HepG2 (cell line): ENCODE data around the gene QRFP. TPM values are rescaled to one million over a fixed set of nuclear protein-coding genes. Genes with fewer than 3 reads are reported as not detected.
A peak's percentile ranks its signal among the peaks of the same experiment; 100 is the strongest.

Source experiments
- ATAC-seq: fragments of 200-7000 bp; cut with Tn5 transposase; 3 replicates; pipeline ENCODE4 v1.9.1; 2020; ENCODE audit warnings: mild to moderate bottlenecking, moderate library complexity
- BruUV-seq: library from RNA; stranded (reverse); fragments of 400-500 nt; replicated peaks from 2 replicates; lab custom pipeline; 2021; lab: Mats Ljungman, UMichigan
- CTCF ChIA-PET: fragments of 300-600 bp; formaldehyde crosslinking; extraction: SDS; loops from one replicate; lab custom pipeline; 2021; ENCODE audit warnings: low total read pairs, inconsistent platforms, low intra/inter-chr PET ratio; lab: Yijun Ruan, JAX
- POLR2A ChIA-PET: fragments of 350-600 bp; sonication (Branson Sonifier 250); formaldehyde crosslinking; loops from one replicate; lab custom pipeline; 2020; ENCODE audit warnings: antibody characterized with exemption, inconsistent platforms; lab: Yijun Ruan, JAX
- DNase-seq: peaks from one replicate; pipeline ENCODE4 v3.0.0-alpha.2; 2015; ENCODE audit warnings: low spot score
- FAIRE-seq: peaks from 3 replicates; lab custom pipeline; 2011; peaks lifted over from hg19 to GRCh38; lab: Jason Lieb, UNC
- H2AFZ ChIP-seq: one replicate; pipeline ENCODE4 v1.6.1; 2011; ENCODE audit warnings: low read length, inconsistent platforms
- H3K27ac ChIP-seq: fragments of 300-600 bp; 3 replicates; pipeline ENCODE4 v1.8.0; 2011; ENCODE audit warnings: mixed run types, mild to moderate bottlenecking, mixed read lengths, low read length, inconsistent platforms; ENCODE audit not compliant: insufficient read depth; ENCODE audit errors: extremely low read length
- H3K27me3 ChIP-seq, 2 experiments: fragments of 200-600 bp in 1 of 2; 2 replicates in 1 of 2; 3 replicates in 1 of 2; pipeline versions ENCODE4 v1.6.0 to v1.8.0; 2011; ENCODE audit warnings: low read length in 2 of 2, mild to moderate bottlenecking in 2 of 2, moderate library complexity in 2 of 2, inconsistent platforms in 1 of 2; ENCODE audit not compliant: insufficient read depth in 2 of 2, control insufficient read depth in 1 of 2
- H3K36me3 ChIP-seq, 2 experiments: fragments of 200-600 bp in 1 of 2; replicated peaks in 1 of 2; 2 replicates in 1 of 2; 3 replicates in 1 of 2; pipeline versions ENCODE4 v1.5.1 to v1.8.0; 2011; ENCODE audit warnings: low read length in 2 of 2, inconsistent platforms in 1 of 2; ENCODE audit not compliant: insufficient read depth in 2 of 2, control insufficient read depth in 1 of 2
- H3K4me1 ChIP-seq: 2 replicates; pipeline ENCODE4 v1.5.1; 2012; ENCODE audit warnings: low read length, inconsistent platforms; ENCODE audit not compliant: insufficient read depth
- H3K4me2 ChIP-seq: 2 replicates; pipeline ENCODE4 v1.6.0; 2011; ENCODE audit warnings: low read depth, low read length, inconsistent platforms
- H3K4me3 ChIP-seq, 3 experiments: fragments of 200-600 bp in 1 of 3; sonication (generic), shearing (Covaris generic) in 1 of 3; replicated peaks in 1 of 3; 2 replicates each; pipeline ENCODE4 v1.5.1; 2011 to 2016; ENCODE audit warnings: low read length in 3 of 3, inconsistent platforms in 2 of 3, low read depth in 2 of 3, mild to moderate bottlenecking in 2 of 3, control low read depth in 1 of 3, mixed read lengths in 1 of 3; ENCODE audit not compliant: insufficient read depth in 1 of 3
- H3K79me2 ChIP-seq: one replicate; pipeline ENCODE4 v1.6.1; 2011; ENCODE audit warnings: low read length, inconsistent platforms; ENCODE audit not compliant: insufficient read depth
- H3K9ac ChIP-seq: 2 replicates; pipeline ENCODE4 v1.6.0; 2011; ENCODE audit warnings: mild to moderate bottlenecking, low read depth, low read length, inconsistent platforms; ENCODE audit not compliant: insufficient read depth
- H3K9me3 ChIP-seq: 2 replicates; pipeline ENCODE4 v1.5.1; 2012; ENCODE audit warnings: mild to moderate bottlenecking, low read length
- H4K20me1 ChIP-seq: 2 replicates; pipeline ENCODE4 v1.6.0; 2011; ENCODE audit warnings: inconsistent platforms, mild to moderate bottlenecking, low read length, moderate library complexity; ENCODE audit not compliant: insufficient read depth
- CCDC6 ChIP-seq: sonication (generic); formaldehyde crosslinking; IDR thresholded peaks from 2 replicates; pipeline ENCODE4 v1.8.1; 2022; ENCODE audit warnings: mild to moderate bottlenecking, missing genetic modification reagents, moderate library complexity
- FOXO4 ChIP-seq: sonication (generic); formaldehyde crosslinking; conservative IDR thresholded peaks from 2 replicates; pipeline ENCODE4 v1.8.1; 2023; ENCODE audit warnings: missing genetic modification reagents
- MAFF ChIP-seq: IDR thresholded peaks from 2 replicates; pipeline ENCODE4 v1.6.1; 2011; ENCODE audit warnings: low read depth, low read length, improper control_type of control experiment
- MTA3 ChIP-seq: sonication (generic); formaldehyde crosslinking; IDR thresholded peaks from 2 replicates; pipeline ENCODE4 v1.4.0; 2020; ENCODE audit warnings: missing genetic modification reagents
- NR1H2 ChIP-seq: sonication (generic); formaldehyde crosslinking; IDR thresholded peaks from 2 replicates; pipeline ENCODE4 v1.8.1; 2022; ENCODE audit warnings: low read depth, missing genetic modification reagents, borderline replicate concordance
- POGK ChIP-seq: sonication (generic); formaldehyde crosslinking; conservative IDR thresholded peaks from 2 replicates; pipeline ENCODE4 v1.8.0; 2022; ENCODE audit warnings: mild to moderate bottlenecking, moderate library complexity, missing genetic modification reagents
- POLR2G ChIP-seq: fragments of 200-400 bp; formaldehyde crosslinking; IDR thresholded peaks from 2 replicates; pipeline ENCODE4 v1.6.1; 2018; ENCODE audit warnings: mild to moderate bottlenecking, low read depth, low read length, moderate library complexity
- RXRB ChIP-seq: IDR thresholded peaks from 2 replicates; pipeline ENCODE4 v1.6.1; 2016; ENCODE audit warnings: borderline replicate concordance, missing genetic modification reagents, missing compliant biosample characterization
- SP2 ChIP-seq: sonication (generic); formaldehyde crosslinking; IDR thresholded peaks from 2 replicates; pipeline ENCODE4 v1.5.1; 2020; ENCODE audit warnings: mild to moderate bottlenecking, missing genetic modification reagents
- STAT5B ChIP-seq: sonication (generic); formaldehyde crosslinking; IDR thresholded peaks from 2 replicates; pipeline ENCODE4 v1.4.0; 2020; ENCODE audit warnings: missing genetic modification reagents
- TAF15 ChIP-seq: fragments of 200-400 bp; formaldehyde crosslinking; IDR thresholded peaks from one replicate; pipeline ENCODE4 v1.6.1; 2018; ENCODE audit warnings: mild to moderate bottlenecking, low read depth, low read length; ENCODE audit not compliant: poor library complexity, severe bottlenecking
- ZKSCAN5 ChIP-seq: sonication (generic); formaldehyde crosslinking; IDR thresholded peaks from 2 replicates; pipeline ENCODE4 v1.5.1; 2020; ENCODE audit warnings: mild to moderate bottlenecking, missing genetic modification reagents
- ZMYM2 ChIP-seq: sonication (generic); formaldehyde crosslinking; IDR thresholded peaks from 2 replicates; pipeline ENCODE4 v1.8.0; 2022; ENCODE audit warnings: mild to moderate bottlenecking, missing genetic modification reagents
- ZMYM4 ChIP-seq: sonication (generic); formaldehyde crosslinking; IDR thresholded peaks from 2 replicates; pipeline ENCODE4 v1.8.1; 2023; ENCODE audit warnings: mild to moderate bottlenecking, missing genetic modification reagents
- ZNF263 ChIP-seq: sonication (generic); formaldehyde crosslinking; IDR thresholded peaks from 2 replicates; pipeline ENCODE4 v1.4.0; 2020; ENCODE audit warnings: missing genetic modification reagents
- ZNF792 ChIP-seq: IDR thresholded peaks from 2 replicates; pipeline ENCODE4 v1.6.1; 2016
- ZSCAN12 ChIP-seq: sonication (generic); formaldehyde crosslinking; IDR thresholded peaks from 2 replicates; pipeline ENCODE4 v1.9.0; 2021; ENCODE audit warnings: mild to moderate bottlenecking, missing genetic modification reagents
- WGBS: methylation state at CpG from one replicate; pipeline ENCODE4 v1.1.6; 2017; ENCODE audit warnings: low lambda C conversion rate; 5-methylcytosine and 5-hydroxymethylcytosine counted together
- in situ Hi-C: cut with HindIII; loops from 2 replicates; pipeline ENCODE4 v1.10.0; 2017; ENCODE audit warnings: low pct_unique_long_range_greater_than_20kb; ENCODE audit not compliant: extremely low pct_ligation_motif_present
- intact Hi-C: fragments of 100-400 bp; cut with micrococcal nuclease; formaldehyde crosslinking; loops from one replicate; pipeline ENCODE4 v1.10.0; 2022; ENCODE audit not compliant: unreplicated experiment
- polyA plus RNA-seq, 8 experiments: library from polyadenylated mRNA; depleted of rRNA in 3 of 8; stranded (reverse) in 7 of 8; unstranded in 1 of 8; fragments of >200 nt; fragmentation: Illumina TruSeq in 4 of 8; extraction: Trizol in 4 of 8; gene quantifications; 2 replicates each; pipeline versions ENCODE4 v1.2.1 to v1.2.3, GENCODE V29; 2011 to 2016; ENCODE audit warnings: low read depth in 4 of 8, missing spikeins in 1 of 8, mixed read lengths in 1 of 8; ENCODE audit not compliant: insufficient read depth in 1 of 8
- total RNA-seq, 5 experiments: library from RNA; depleted of rRNA; stranded (reverse); fragments of >200 nt; fragmentation: Illumina TruSeq; extraction: Trizol; gene quantifications; 2 replicates each; pipeline ENCODE4 v1.2.3, GENCODE V29; 2016; ENCODE audit warnings: low read depth in 1 of 5

The QRFP gene
- total and polyA plus RNA-seq, 2 of the 13 experiments (the other 11 are each of a cell fraction or from before 2014, with no cell fraction given): not detected

GRCh38 chr9:130896233-130897014 lies at the start of gene QRFP (continued):
- TF ChIP-seq MAFF (no peak), STAT5B (no peak), FOXO4 (0 out of 2 replicates have a peak, but pooled peaks have one; percentile 42), TAF15 (no peak), CCDC6 (CRISPR knock-in tag) (no peak)
- TF ChIP-seq, all 625 proteins: peak for 7

- ChIA-PET CTCF (no interaction called here), POLR2A (no interaction called here)
- Histone ChIP-seq H3K27ac (no peak overlapping the region), H2AFZ (no peak overlapping the region), H4K20me1 (peaks cover 13% of the 10 kb centered on the region; the same call in 1 of the 2 replicates), H3K4me2 (no peak overlapping the region), H3K79me2 (no peaks in the 10 kb centered on the region), H3K36me3 (no peaks in the 10 kb centered on the region), H3K4me1 (peaks cover 13% of the 10 kb centered on the region), H3K9me3 (no peaks in the 10 kb centered on the region), H3K9ac (no peak overlapping the region), H3K27me3 (peaks cover 6 to 69% of the 10 kb centered on the region in 2 experiments; a peak in 4 of 5 replicates), H3K4me3 (no peak overlapping the region)
- BruUV-seq: no TSS peak
- TF ChIP-seq ZMYM4 (CRISPR knock-in tag) (no peak), NR1H2 (CRISPR knock-in tag) (no peak), RXRB (CRISPR knock-in tag) (no peak), ZSCAN12 (CRISPR knock-in tag) (no peak), ZNF792 (CRISPR knock-in tag) (no peak), SP2 (no peak), ZMYM2 (CRISPR knock-in tag) (no peak), ZNF263 (CRISPR knock-in tag) (no peak), POGK (CRISPR knock-in tag) (no peak), ZKSCAN5 (CRISPR knock-in tag) (no peak), POLR2G (no peak), MTA3 (CRISPR knock-in tag) (no peak)
- ATAC-seq: no peak
- no peak for FAIRE-seq
- DNase-seq: no peak
- intact Hi-C loops: no loop called here
- in situ Hi-C loops: loop anchor here (10.0 kb wide), 1 partner anchor 170 kb away; no protein-coding TSS in a partner anchor
- WGBS: 47% methylated on average over 9 of the region's 9 CpGs
These were observed 48.6 kb upstream of the QRFP start for GRCh38 chr9:130945173-130945572.
